GM18861 (cell line): ENCODE results near the gene DPY19L3.
"Not testable (repeated sequence)": the region's sequence is repeated elsewhere in the genome, so short reads cannot be mapped to it uniquely, and the experiment has no call there.

Experiments
- ATAC-seq: cut with Tn5 transposase; IDR thresholded peaks from one replicate; pipeline ENCODE4 v1.9.1; 2021; ENCODE audit not compliant: unreplicated experiment

DPY19L3 gene

GRCh38 chr19:32438751-32439150 is 33.2 kb downstream of the DPY19L3 start:
- no peak for ATAC-seq

GRCh38 chr19:32442650-32443049 is 37.1 kb downstream of the DPY19L3 start:
- no peak for ATAC-seq

- ATAC-seq, result not testable (repeated sequence)
These were observed 42.0 kb downstream of the DPY19L3 start for GRCh38 chr19:32447534-32447933.

GRCh38 chr19:32448026-32448425 is 42.5 kb downstream of the DPY19L3 start:
- ATAC-seq, result no peak

- ATAC-seq, result no peak
These were observed 44.6 kb downstream of the DPY19L3 start for GRCh38 chr19:32450217-32450616.

- ATAC-seq, result no peak
These were observed 48.2 kb downstream of the DPY19L3 start for GRCh38 chr19:32453736-32454135.

- ATAC-seq, result no peak
These were observed 50.8 kb downstream of the DPY19L3 start for GRCh38 chr19:32456406-32456805.

- no peak for ATAC-seq
These were observed 52.1 kb downstream of the DPY19L3 start for GRCh38 chr19:32457571-32458158.

GRCh38 chr19:32458500-32459123 is 53.0 kb downstream of the DPY19L3 start:
- peak; percentile 85 for ATAC-seq

- ATAC-seq, result no peak
These were observed 53.8 kb downstream of the DPY19L3 start for GRCh38 chr19:32459204-32459865.

- no peak for ATAC-seq
These were observed 54.9 kb downstream of the DPY19L3 start for GRCh38 chr19:32460476-32460875.

- ATAC-seq, result no peak
These were observed 58.7 kb downstream of the DPY19L3 start for GRCh38 chr19:32464279-32464678.

GRCh38 chr19:32465176-32465575 is 59.6 kb downstream of the DPY19L3 start:
- no peak for ATAC-seq

GRCh38 chr19:32469795-32470194 is 64.2 kb downstream of the DPY19L3 start:
- ATAC-seq, result no peak

- ATAC-seq, result no peak
These were observed 65.5 kb downstream of the DPY19L3 start for GRCh38 chr19:32471095-32471494.

GRCh38 chr19:32471811-32472210 is 66.2 kb downstream of the DPY19L3 start:
- ATAC-seq, result no peak

GRCh38 chr19:32475141-32476031 is 69.8 kb downstream of the DPY19L3 start:
- no peak for ATAC-seq

GRCh38 chr19:32476032-32476350 is 70.4 kb downstream of the DPY19L3 start:
- no peak for ATAC-seq

GRCh38 chr19:32480321-32480720 is 74.8 kb downstream of the DPY19L3 start:
- ATAC-seq, result no peak

GRCh38 chr19:32483574-32483973 is 78.0 kb downstream of the DPY19L3 start:
- ATAC-seq, result no peak

GRCh38 chr19:32489971-32490370 is 84.4 kb downstream of the DPY19L3 start:
- ATAC-seq, result no peak

- ATAC-seq, result no peak
These were observed 91.8 kb downstream of the DPY19L3 start for GRCh38 chr19:32497391-32497790.
